OCI-LY7 (cell line): Measurements from ENCODE around the gene KRT17. TPM values are rescaled to one million over a fixed set of nuclear protein-coding genes. Genes with fewer than 3 reads are reported as not detected.

Source experiments
- BruUV-seq: library from RNA; stranded (reverse); fragments of 400-500 nt; replicated peaks from 2 replicates; lab custom pipeline; 2021; lab: Mats Ljungman, UMichigan
- CTCF ChIA-PET: fragments of 300-600 bp; sonication (Branson Sonifier 250); formaldehyde crosslinking; loops from one replicate; lab custom pipeline; 2022; ENCODE audit warnings: antibody characterized with exemption; ENCODE audit not compliant: unreplicated experiment; lab: Charles Lee
- POLR2A ChIA-PET: fragments of 300-600 bp; sonication (Branson Sonifier 250); formaldehyde crosslinking; loops from one replicate; lab custom pipeline; 2022; ENCODE audit warnings: antibody characterized with exemption; lab: Charles Lee
- DNase-seq: peaks from one replicate; pipeline ENCODE4 v3.0.0-alpha.2; 2015; ENCODE audit warnings: low spot score
- H2AFZ ChIP-seq: fragments of 200-600 bp; sonication (generic), shearing (Covaris generic); 2 replicates; pipeline ENCODE4 v1.6.1; 2014; ENCODE audit warnings: mild to moderate bottlenecking, antibody characterized with exemption, low read length, moderate library complexity
- H3K27ac ChIP-seq: fragments of 200-600 bp; sonication (generic); 2 replicates; pipeline ENCODE4 v1.5.1; 2014; ENCODE audit warnings: mixed run types, low read depth, mild to moderate bottlenecking, moderate library complexity, low read length, inconsistent platforms; ENCODE audit not compliant: poor library complexity, severe bottlenecking
- H3K36me3 ChIP-seq: fragments of 200-600 bp; sonication (generic); 2 replicates; pipeline ENCODE4 v1.6.1; 2014; ENCODE audit warnings: mild to moderate bottlenecking, antibody characterized with exemption, low read length, moderate library complexity, mixed read lengths; ENCODE audit not compliant: insufficient read depth
- H3K4me1 ChIP-seq: fragments of 200-600 bp; sonication (generic); 2 replicates; pipeline ENCODE4 v1.5.1; 2014; ENCODE audit warnings: mild to moderate bottlenecking, low read length; ENCODE audit not compliant: insufficient read depth, poor library complexity, severe bottlenecking
- H3K4me2 ChIP-seq: fragments of 200-600 bp; sonication (generic); 2 replicates; pipeline ENCODE4 v1.6.1; 2014; ENCODE audit warnings: mild to moderate bottlenecking, low read length
- H3K4me3 ChIP-seq: fragments of 200-600 bp; sonication (generic); 2 replicates; pipeline ENCODE4 v1.5.1; 2014; ENCODE audit warnings: mild to moderate bottlenecking, low read depth, low read length; ENCODE audit not compliant: poor library complexity, severe bottlenecking
- H3K79me2 ChIP-seq: fragments of 200-600 bp; sonication (generic); 2 replicates; pipeline ENCODE4 v1.6.1; 2016; ENCODE audit warnings: low read depth, mild to moderate bottlenecking, low read length, moderate library complexity, mixed read lengths; ENCODE audit not compliant: insufficient read depth
- H3K9me2 ChIP-seq: fragments of 200-600 bp; sonication (generic); 2 replicates; pipeline ENCODE4 v1.6.1; 2016; ENCODE audit warnings: mild to moderate bottlenecking, low read length, mixed read lengths; ENCODE audit not compliant: insufficient read depth
- H3K9me3 ChIP-seq: fragments of 200-600 bp; sonication (generic); 2 replicates; pipeline ENCODE4 v1.6.1; 2014; ENCODE audit warnings: mild to moderate bottlenecking, mixed run types, low read length, mixed read lengths
- H4K20me1 ChIP-seq: fragments of 200-600 bp; sonication (generic); 2 replicates; pipeline ENCODE4 v1.6.1; 2014; ENCODE audit warnings: mild to moderate bottlenecking, antibody characterized with exemption, low read length, moderate library complexity, mixed read lengths; ENCODE audit not compliant: insufficient read depth
- CTCF ChIP-seq: fragments of 200-600 bp; sonication (generic); conservative IDR thresholded peaks from 2 replicates; pipeline ENCODE4 v1.5.1; 2014; ENCODE audit warnings: mild to moderate bottlenecking, antibody characterized with exemption, low read length, moderate library complexity, mixed read lengths
- EZH2phosphoT487 ChIP-seq: fragments of 200-600 bp; sonication (generic); IDR thresholded peaks from 2 replicates; pipeline ENCODE4 v1.6.1; 2018; ENCODE audit warnings: low read depth, borderline replicate concordance, mild to moderate bottlenecking, mixed run types, antibody characterized with exemption, low read length, moderate library complexity, mixed read lengths
- intact Hi-C: fragments of 100-400 bp; cut with micrococcal nuclease; formaldehyde crosslinking; loops from one replicate; pipeline ENCODE4 v1.10.0; 2022; ENCODE audit not compliant: unreplicated experiment
- total RNA-seq, 2 experiments: library from RNA; depleted of rRNA in 1 of 2; stranded (reverse); fragments of >200 nt in 1 of 2; shearing (Covaris generic) in 1 of 2; gene quantifications; 2 replicates each; pipeline ENCODE4 v1.2.3, GENCODE V29; 2014 to 2022

KRT17 gene
- total RNA-seq, 2 experiments from 2014 or later = 2.1 TPM; not detected in 1

- Histone ChIP-seq H2AFZ (no peak overlapping the region), H3K27ac (no peak overlapping the region), H3K9me3 (no peaks in the 10 kb centered on the region), H3K9me2 (no peaks in the 10 kb centered on the region), H3K4me3 (no peak overlapping the region), H4K20me1 (no peaks in the 10 kb centered on the region), H3K4me2 (no peak overlapping the region), H3K36me3 (no peaks in the 10 kb centered on the region), H3K4me1 (no peaks in the 10 kb centered on the region), H3K79me2 (no peaks in the 10 kb centered on the region)
- TF ChIP-seq CTCF = no peak
- no peak for TF ChIP-seq EZH2phosphoT487
- intact Hi-C loops = no loop called here
- POLR2A ChIA-PET = no interaction called here
- no peak for DNase-seq
- BruUV-seq = no TSS peak
- CTCF ChIA-PET = no interaction called here
These were observed 11.0 kb upstream of the KRT17 start for GRCh38 chr17:41635121-41636097.

- CTCF ChIA-PET = no interaction called here
- Histone ChIP-seq H3K4me3 (no peak overlapping the region), H3K9me3 (no peaks in the 10 kb centered on the region), H3K9me2 (no peaks in the 10 kb centered on the region), H3K79me2 (no peaks in the 10 kb centered on the region), H4K20me1 (no peaks in the 10 kb centered on the region), H2AFZ (no peak overlapping the region), H3K36me3 (no peaks in the 10 kb centered on the region), H3K4me1 (no peaks in the 10 kb centered on the region), H3K27ac (no peak overlapping the region), H3K4me2 (no peak overlapping the region)
- intact Hi-C loops = no loop called here
- DNase-seq = no peak
- TF ChIP-seq CTCF (no peak), EZH2phosphoT487 (no peak)
- POLR2A ChIA-PET = no interaction called here
- no TSS peak for BruUV-seq
These were observed 10.3 kb upstream of the KRT17 start for GRCh38 chr17:41634639-41635038.
